IPS-15b (cell line): ENCODE data around the gene DENND5B.
"Not testable (repeated sequence)": the region's sequence is repeated elsewhere in the genome, so short reads cannot be mapped to it uniquely, and the experiment has no call there.

Source experiments
- H3K27me3 ChIP-seq: one replicate; pipeline ENCODE4 v1.6.1; 2013; ENCODE audit warnings: low read length; ENCODE audit not compliant: control insufficient read depth, insufficient read depth
- H3K36me3 ChIP-seq: one replicate; pipeline ENCODE4 v1.6.1; 2013; ENCODE audit warnings: low read length; ENCODE audit not compliant: control insufficient read depth, insufficient read depth
- H3K4me1 ChIP-seq: one replicate; pipeline ENCODE4 v1.6.1; 2013; ENCODE audit warnings: mild to moderate bottlenecking, low read length; ENCODE audit not compliant: control insufficient read depth, insufficient read depth
- H3K4me3 ChIP-seq: one replicate; pipeline ENCODE4 v1.5.1; 2013; ENCODE audit warnings: low read depth, low read length
- H3K9ac ChIP-seq: one replicate; pipeline ENCODE4 v1.6.1; 2013; ENCODE audit warnings: low read depth, mild to moderate bottlenecking, low read length
- H3K9me3 ChIP-seq: one replicate; pipeline ENCODE4 v1.6.1; 2013; ENCODE audit warnings: mild to moderate bottlenecking, low read length; ENCODE audit not compliant: control insufficient read depth, insufficient read depth

DENND5B gene

DNA sequence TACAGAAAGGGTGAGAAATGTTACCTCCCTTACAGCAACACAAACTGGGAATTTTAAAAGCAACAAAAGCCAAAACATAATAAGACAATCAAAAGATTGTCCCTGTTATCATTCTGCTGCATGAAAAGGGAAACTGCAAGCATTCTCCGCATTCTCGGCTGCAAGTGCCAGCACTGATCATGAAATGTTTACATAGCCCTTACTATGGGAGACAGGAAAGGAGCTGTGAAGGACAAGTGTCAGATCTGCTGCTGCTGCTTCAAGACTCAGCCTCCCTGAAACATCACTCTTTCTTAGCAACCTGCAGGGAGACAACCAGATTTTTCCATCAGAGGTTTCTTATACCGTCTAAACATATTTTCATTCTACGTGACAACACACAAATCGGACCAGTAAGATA is 20.1 kb downstream of the DENND5B start:
- Histone ChIP-seq H3K4me1 (peaks cover 5% of the 10 kb centered on the region), H3K36me3 (no peaks in the 10 kb centered on the region), H3K9me3 (no peaks in the 10 kb centered on the region), H3K4me3 (no peak overlapping the region), H3K9ac (no peak overlapping the region), H3K27me3 (no peaks in the 10 kb centered on the region)

DNA sequence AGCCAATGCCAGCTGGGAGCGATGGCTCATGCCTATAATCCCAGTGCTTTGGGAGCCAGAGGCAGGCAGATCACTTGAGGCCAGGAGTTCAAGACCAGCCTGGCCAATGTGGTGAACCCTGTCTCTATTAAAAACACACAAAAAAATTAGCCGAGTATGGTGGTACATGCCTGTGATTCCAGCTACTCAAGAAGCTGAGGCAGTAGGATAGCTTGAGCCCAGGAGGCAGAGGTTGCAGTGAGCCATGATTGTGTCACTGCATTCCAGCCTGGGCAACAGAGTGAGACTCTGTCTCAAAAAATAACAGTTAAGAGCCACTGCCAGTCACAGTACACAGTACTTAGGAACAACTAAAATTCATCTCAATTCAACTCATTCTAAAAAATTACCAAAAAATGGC is 21.4 kb downstream of the DENND5B start:
- H3K27me3 ChIP-seq, H3K4me1 ChIP-seq: not testable (repeated sequence)

DNA sequence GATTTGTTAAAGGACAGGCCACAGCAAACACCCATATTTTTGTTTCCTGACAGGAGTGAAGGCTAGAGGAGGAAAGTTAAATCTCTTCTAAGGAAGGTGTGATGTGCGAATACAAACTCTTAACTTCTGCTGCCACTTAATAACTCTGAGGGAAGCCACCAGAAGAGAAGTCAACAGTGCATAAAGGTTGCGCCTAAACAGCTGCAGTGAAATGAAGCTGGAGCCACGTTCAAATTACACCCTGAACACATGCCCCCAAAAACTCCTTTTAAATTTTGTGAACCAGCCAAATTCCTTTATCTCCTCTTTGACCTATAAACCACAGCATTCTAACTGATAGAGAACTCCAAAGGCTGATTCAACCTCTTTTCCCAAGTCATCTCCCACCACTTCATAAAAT is 22.4 kb downstream of the DENND5B start:
- H3K27me3 ChIP-seq, result no peaks in the 10 kb centered on the region
- no peaks in the 10 kb centered on the region for H3K36me3 ChIP-seq
- no peak overlapping the region for H3K4me3 ChIP-seq
- no peaks in the 10 kb centered on the region for H3K9me3 ChIP-seq
- H3K4me1 ChIP-seq, result peaks cover 5% of the 10 kb centered on the region
- H3K9ac ChIP-seq, result no peak overlapping the region

More for the DNA sequence above, 21.4 kb downstream of the DENND5B start:
- H3K4me3 ChIP-seq, H3K9me3 ChIP-seq, H3K9ac ChIP-seq, H3K36me3 ChIP-seq: not testable (repeated sequence)

DNA sequence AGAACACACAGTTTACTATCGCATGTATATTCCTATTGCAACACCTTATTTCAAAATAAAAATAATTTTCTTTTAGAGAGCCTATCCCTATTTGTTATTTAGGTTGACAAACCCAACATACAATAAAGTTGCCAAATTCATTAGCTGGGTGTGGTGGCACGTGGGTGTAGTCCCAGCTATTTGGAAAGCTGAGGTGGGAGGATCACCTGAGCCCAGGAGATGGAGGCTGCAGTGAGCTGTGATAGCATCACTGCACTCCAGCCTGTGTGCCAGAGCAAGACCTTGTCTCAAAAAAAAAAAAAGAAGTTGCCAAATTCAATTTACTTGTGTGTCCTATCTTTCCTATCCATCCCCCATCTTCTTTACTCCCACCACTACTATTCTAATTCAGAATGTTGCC is 23.9 kb downstream of the DENND5B start:
- Histone ChIP-seq H3K9me3 (no peaks in the 10 kb centered on the region), H3K36me3 (no peaks in the 10 kb centered on the region), H3K27me3 (no peaks in the 10 kb centered on the region), H3K9ac (no peak overlapping the region), H3K4me1 (peaks cover 5% of the 10 kb centered on the region), H3K4me3 (no peak overlapping the region)

DNA sequence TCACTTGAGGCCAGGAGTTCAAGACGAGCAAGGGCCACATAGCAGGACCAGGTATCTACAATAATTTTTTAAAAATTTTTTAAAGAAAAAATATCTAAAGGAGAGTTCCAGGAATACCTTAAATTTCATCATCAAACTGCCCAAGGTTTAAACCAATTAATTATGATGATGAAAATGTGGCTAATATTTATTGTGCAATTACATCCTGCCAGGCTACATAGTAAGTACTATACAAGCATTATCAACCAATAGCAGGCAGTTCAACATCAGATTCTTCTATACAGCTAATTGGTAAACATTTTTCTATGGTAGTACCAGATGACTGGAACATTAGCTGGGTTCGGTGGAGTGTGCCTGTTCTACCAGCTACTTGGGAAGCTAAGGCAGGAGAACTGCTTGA is 24.4 kb downstream of the DENND5B start:
- Histone ChIP-seq H3K27me3 (no peaks in the 10 kb centered on the region), H3K4me1 (peaks cover 5% of the 10 kb centered on the region)

DNA sequence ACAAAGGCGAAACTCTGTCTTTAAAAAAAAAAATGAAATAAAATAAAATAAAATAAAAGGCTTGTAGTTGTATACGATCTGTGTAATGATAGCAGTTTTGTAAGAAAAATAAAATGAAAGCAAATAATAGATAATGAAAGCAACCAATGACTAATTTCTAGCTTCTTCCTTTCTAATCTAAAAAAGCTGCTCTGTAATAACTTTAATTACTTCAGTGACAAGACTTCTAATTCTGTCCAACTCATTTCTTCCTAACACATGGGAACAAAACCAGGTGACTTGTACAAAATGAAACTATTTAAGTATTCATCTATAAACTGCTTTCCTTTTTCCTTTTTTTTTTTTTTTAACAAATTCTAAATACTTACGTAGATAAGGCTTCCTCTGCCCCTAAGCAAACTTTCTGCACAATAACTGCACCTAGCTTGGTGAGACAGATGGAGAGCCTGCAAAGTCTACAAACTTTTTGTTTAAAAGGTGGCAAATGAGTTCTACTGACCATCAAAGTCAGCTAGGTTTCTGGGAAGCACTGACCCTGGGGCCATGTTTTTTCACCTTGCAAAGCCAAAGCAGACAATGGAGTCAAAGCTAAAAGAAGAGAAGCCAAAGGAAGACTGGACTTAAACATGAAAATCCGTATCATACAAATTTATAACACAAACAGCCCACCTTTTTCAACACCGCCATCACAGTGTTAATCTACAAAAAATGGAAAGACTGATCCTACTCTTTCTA is 28.2 kb downstream of the DENND5B start:
- no peaks in the 10 kb centered on the region for H3K36me3 ChIP-seq
- no peaks in the 10 kb centered on the region for H3K27me3 ChIP-seq
- peaks cover 6% of the 10 kb centered on the region for H3K4me1 ChIP-seq
- no peak overlapping the region for H3K9ac ChIP-seq
- no peaks in the 10 kb centered on the region for H3K9me3 ChIP-seq
- no peak overlapping the region for H3K4me3 ChIP-seq

More for the DNA sequence above, 24.4 kb downstream of the DENND5B start:
- Histone ChIP-seq H3K9me3 (no peaks in the 10 kb centered on the region), H3K9ac (no peak overlapping the region), H3K4me3 (no peak overlapping the region), H3K36me3 (no peaks in the 10 kb centered on the region)

DNA sequence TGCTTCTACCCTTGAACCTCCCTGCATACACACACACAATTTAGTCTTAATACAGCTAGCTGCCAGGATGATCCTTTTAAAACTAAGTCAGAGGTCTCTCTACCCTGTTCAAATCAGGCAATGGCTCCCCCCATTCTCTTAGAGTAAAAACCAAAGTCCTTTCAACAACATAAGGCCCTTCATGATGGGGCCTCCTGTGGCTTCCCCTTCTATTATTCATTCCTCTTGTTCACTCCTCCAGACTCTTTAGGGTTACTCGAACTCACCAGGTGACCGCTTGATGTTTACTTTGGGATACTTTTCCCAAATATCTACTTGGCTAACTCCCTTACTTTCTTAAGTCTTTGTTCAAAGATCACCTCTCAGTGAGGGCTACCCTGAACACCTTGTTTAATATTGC is 30.4 kb downstream of the DENND5B start:
- Histone ChIP-seq H3K4me3 (no peak overlapping the region), H3K4me1 (peaks cover 6% of the 10 kb centered on the region), H3K36me3 (no peaks in the 10 kb centered on the region), H3K9ac (no peak overlapping the region), H3K27me3 (no peaks in the 10 kb centered on the region), H3K9me3 (no peaks in the 10 kb centered on the region)

DNA sequence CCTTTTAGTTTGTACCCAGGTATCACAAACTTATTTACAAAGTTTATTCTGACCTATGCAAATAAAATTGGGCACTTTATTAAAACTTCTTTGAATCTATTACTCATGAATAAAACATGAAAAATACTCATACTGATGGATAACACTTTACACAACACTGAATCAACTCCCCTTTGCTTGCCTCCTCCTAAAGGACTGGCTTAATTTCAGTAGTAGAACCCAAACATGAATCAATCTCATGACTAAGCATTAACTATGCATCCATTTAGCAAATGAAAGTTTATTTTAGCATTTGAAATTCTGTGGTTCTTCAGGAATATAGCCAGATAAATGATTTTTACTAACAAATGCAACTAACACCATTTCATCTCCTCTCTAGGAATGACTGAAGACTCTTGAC is 32.4 kb downstream of the DENND5B start:
- Histone ChIP-seq H3K27me3 (no peaks in the 10 kb centered on the region), H3K9me3 (no peaks in the 10 kb centered on the region), H3K9ac (no peak overlapping the region), H3K36me3 (no peaks in the 10 kb centered on the region), H3K4me3 (no peak overlapping the region), H3K4me1 (peaks cover 6% of the 10 kb centered on the region)

DNA sequence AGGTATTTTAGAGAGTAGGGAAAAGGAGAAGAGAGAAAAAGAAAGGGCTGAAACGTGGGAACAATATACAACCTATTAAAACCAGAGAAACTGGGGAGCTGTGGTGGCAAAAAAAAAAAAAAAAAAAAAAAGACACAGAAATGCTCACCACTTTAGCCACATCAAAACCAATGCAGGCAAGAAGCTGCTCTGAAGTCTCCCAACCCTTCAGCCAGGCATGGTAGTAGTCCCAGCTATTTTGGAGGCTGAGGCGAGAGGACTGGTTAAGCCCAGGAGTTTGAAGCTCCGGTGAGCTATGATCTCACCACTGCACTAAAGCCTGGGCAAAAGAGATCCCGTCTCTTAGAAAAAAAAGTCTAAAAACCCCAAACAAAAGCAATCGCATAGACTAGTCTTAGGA is 33.2 kb downstream of the DENND5B start:
- no peak overlapping the region for H3K9ac ChIP-seq
- H3K4me1 ChIP-seq, result peaks cover 6% of the 10 kb centered on the region
- H3K4me3 ChIP-seq, result no peak overlapping the region
- H3K27me3 ChIP-seq, result no peaks in the 10 kb centered on the region
- no peaks in the 10 kb centered on the region for H3K9me3 ChIP-seq
- no peaks in the 10 kb centered on the region for H3K36me3 ChIP-seq

DNA sequence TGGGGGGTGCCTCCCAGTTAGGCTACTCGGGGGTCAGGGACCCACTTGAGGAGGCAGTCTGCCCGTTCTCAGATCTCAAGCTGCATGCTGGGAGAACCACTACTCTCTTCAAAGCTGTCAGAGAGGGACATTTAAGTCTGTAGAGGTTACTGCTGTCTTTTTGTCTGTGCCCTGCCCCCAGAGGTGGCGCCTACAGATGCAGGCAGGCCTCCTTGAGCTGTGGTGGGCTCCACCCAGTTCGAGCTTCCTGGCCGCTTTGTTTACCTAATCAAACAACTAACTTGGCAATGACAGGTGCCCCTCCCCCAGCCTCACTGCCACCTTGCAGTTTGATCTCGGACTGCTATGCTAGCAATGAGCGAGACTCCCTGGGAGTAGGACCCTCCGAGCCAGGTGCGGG is 35.5 kb downstream of the DENND5B start:
- H3K4me1 ChIP-seq, H3K27me3 ChIP-seq, H3K36me3 ChIP-seq, H3K9ac ChIP-seq, H3K4me3 ChIP-seq, H3K9me3 ChIP-seq: not testable (repeated sequence)

DNA sequence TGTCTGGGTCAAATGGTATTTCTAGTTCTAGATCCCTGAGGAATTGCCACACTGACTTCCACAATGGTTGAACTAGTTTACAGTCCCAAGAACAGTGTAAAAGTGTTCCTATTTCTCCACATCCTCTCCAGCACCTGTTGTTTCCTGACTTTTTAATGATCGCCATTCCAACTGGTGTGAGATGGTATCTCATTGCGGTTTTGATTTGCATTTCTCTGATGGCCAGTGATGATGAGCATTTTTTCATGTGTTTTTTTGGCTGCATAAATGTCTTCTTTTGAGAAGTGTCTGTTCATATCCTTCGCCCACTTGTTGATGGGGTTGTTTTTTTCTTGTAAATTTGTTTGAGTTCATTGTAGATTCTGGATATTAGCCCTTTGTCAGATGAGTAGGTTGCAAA is 40.3 kb downstream of the DENND5B start:
- not testable (repeated sequence) for H3K4me1 ChIP-seq, H3K27me3 ChIP-seq, H3K9me3 ChIP-seq, H3K36me3 ChIP-seq, H3K4me3 ChIP-seq, H3K9ac ChIP-seq

DNA sequence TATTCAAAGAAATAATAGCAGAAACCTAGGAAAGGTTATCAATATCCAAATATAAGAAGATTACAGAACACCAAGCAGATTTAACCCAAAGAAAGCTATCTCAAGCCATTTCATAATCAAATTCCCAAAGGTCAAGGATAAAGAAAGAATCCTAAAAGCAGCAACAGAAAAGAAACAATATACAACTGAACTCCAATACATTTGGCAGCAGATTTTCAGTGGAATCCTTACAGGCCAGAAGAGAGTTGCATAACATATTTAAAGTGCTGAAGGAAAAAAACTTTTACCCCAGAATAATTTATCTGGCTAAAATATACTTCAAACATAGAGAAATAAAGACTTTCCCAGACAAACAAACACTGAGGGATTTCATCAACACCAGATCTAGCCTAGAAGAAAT is 54.3 kb downstream of the DENND5B start:
- Histone ChIP-seq H3K4me3 (no peak overlapping the region), H3K27me3 (no peaks in the 10 kb centered on the region), H3K4me1 (peaks cover 10% of the 10 kb centered on the region), H3K9ac (no peak overlapping the region), H3K36me3 (no peaks in the 10 kb centered on the region), H3K9me3 (no peaks in the 10 kb centered on the region)
